GM19238 (cell line): ENCODE data around the gene ZNHIT3.
A peak's percentile ranks its signal among the peaks of the same experiment; 100 is the strongest.
"Not testable (repeated sequence)": the region's sequence is repeated elsewhere in the genome, so short reads cannot be mapped to it uniquely, and the experiment has no call there.

Experiments used
- DNase-seq: peaks from one replicate; pipeline ENCODE4 v3.0.0; 2011; ENCODE audit warnings: low spot score; ENCODE audit not compliant: insufficient read length

Gene ZNHIT3

DNA sequence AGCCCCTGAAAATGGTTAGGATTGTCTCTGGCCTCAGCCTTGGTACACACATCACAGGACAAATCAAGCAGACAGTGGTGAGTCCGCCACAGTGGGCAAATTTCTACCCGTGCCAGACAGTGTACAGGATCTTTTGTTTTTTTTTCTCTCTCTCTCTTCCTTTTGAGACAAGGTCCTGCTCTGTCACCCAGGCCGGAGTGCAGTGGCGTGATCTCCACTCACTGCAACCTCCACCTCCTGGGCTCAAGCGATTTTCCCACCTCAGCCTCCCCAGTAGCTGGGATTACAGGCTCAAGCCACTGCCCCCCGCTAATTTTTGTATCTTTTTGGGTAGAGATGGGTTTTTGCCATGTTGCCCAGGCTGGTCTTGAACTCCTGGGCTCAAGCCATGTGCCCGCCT, 2.5 kb upstream of the ZNHIT3 start:
- DNase-seq, result not testable (repeated sequence)

DNA sequence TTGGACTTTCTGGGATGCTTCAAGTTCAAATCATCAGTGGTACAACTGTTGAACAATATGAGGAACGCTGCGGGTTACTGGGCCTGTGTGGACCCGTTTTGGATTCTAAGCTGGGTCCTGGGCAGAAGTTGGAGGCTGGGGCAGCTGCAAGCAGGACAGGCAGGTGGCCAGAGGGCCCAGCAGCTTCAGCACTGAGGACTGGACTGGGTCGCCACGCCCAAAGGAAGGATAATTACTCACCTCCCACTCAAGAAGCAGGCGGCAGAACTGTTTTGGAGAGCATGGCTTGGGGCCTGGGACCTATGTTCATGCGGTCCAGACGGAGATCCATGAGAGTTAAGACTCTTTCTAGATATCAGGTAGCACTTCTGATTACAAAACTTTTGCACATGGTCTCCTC, 1.5 kb upstream of the ZNHIT3 start:
- no peak for DNase-seq

DNA sequence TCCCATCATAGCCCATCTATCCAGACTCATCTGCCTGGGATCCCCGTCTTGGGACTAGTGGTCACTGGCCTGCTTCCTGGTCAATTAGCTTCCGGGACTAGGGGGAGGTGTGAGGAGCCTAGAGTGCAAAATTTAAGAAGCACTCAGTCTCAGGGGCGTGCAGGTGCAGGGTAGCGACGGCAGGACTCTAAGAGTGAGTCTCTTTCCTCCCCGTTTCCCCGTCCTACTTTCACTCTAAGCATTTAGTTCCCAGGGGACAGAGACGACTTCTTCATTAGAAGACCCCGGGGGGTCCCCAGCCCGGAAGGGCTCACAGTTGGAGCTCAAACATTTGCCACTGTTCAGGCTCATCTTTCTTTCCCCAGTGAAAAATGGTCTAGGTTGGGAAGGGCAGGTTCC, 677 bp upstream of the ZNHIT3 start:
- DNase-seq, result peak; percentile 34

DNA sequence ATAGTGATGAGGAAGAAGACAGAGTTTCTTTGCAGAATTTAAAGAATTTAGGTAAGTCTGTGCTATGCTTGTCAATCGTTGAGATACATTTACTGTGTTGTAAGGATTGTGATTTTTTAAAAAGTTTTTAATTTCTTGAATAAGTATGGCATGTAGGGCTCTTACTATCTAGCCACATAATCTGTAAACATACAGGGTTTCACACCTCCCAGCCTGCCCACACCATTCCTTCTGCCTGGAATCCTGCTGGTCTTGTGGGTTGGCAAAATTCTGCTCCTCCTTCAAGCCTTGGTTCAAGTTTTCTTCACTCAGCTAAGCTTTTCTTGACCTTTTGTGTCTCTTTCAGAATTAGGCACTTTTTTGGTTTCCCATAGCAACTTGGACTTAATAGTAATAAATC, 7.5 kb downstream of the ZNHIT3 start:
- DNase-seq, result no peak

DNA sequence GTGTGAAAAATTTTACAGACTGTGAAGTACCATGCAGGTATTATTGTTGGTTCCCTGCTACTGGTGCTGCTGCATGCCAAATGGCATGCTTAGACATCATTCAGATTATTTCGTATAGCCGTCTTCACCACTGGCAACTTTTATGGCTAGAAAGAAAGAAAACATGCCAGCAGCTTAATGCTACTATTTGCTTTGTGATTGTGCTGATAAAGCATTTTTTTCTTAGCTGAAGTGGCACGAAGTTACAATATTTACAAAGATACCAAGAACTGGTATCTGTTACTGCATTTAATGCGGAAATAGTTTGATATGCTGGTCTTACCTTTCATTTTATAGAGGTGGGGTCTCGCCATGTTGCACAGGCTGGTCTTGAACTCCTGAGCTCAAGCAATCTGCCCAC, 8.2 kb downstream of the ZNHIT3 start:
- DNase-seq, result no peak

DNA sequence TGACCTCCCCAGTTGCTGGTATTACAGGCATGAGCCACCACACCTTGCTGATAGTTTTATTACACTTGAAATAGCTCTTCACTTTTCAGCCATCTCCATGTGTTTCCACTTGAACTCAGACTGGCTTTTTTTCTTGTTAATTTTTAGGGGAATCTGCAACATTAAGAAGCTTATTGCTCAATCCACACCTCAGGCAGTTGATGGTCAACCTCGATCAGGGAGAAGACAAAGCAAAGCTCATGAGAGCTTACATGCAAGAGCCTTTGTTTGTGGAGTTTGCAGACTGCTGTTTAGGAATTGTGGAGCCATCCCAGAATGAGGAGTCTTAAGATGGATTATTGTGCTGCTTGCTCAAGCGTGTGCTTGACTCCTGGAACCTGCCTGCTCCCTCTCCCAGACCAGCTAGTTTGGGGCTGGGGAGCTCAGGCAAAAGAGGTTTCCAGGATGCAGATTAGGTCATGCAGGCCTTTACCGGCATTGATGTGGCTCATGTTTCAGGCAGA, 8.6 kb downstream of the ZNHIT3 start:
- DNase-seq, result no peak

DNA sequence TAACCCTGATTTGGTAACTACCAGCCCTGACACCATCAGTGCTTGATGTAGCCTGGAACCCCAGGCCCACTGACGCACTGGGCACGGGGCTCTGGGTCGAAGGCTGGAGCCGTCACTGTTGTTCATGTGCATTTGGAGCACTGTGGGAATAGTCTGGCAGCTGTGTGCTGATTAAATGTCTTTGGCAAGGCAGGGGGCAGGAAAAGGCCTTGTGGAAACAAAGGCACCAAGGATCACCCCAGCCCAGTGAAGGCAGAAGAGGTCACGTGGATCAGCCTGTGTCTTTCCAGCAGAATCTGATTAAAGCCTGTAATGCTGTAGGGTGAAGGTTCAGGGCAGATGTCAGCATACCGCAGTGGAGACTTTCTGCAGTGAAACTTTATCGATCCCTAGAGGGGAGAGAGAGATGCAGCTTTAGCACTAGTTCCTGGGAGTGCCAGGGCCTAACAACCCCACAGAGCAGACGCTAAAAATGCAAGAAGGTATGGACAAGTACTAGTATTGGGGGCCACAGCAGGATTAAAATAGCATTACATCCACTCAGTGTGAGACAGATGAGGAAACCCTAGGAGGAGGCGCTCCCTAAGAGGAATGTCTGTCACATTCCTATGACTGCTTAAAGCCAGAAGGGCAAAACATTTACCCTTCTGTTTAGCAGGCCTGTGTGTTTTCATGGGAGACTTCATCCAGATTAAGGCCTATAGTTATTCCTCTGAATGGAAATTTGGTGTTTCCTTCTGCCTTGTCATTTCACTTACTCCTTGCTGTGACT, 9.7 kb downstream of the ZNHIT3 start:
- DNase-seq, result no peak

DNA sequence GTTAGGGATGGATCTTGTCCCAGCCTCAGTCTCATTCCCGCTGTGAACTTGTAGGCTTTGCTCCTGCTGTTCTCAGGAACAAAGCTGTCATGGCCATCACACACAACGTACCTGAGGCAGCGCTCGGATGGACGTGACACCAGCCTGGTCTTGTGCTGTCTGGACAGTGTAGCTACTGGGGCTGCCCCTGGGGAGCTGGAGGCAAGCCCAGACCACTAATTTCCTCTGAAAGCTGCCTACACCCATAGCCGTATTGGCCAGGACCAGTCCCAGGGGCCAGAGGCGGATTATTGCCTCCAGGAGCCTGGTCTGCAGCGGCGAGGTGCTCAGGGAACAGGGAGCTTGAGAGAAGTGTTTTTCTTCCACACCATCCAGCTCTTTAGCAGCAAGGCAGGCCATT, 11.7 kb downstream of the ZNHIT3 start:
- DNase-seq, result no peak

DNA sequence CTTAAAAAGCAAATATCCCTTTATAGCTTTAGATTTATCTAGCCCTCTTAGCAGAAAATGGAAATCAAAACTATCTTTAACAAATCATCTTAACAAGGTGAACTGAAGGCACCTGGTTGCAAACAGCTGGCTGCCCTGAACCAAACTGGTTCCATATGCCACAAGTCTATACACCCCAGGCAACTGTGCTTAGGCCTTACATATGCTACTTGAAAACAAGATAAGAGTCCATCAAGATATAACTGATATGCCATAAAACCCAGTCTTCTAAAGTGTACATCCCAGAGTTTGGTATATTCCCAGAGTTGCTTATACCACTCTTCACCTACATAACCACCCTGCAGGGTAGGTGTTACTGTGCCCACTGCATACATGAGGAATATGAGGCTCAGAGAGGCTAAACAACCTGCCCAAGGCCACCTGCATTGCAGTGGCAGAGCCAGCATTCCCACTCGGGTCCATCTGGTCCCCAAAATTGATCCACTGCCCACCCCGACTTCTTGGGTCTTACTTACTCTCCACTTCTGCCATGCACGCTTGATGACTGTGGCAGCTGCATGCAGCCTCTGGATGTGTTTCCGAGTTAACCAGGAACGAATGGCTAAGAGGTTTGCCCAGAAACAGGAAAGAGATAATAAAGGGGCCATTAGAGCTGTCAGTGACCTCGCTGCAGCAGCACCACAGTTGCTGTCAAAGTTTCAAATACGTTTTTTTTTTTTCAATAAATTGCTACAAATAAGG, 12.2 kb downstream of the ZNHIT3 start:
- DNase-seq, result no peak

DNA sequence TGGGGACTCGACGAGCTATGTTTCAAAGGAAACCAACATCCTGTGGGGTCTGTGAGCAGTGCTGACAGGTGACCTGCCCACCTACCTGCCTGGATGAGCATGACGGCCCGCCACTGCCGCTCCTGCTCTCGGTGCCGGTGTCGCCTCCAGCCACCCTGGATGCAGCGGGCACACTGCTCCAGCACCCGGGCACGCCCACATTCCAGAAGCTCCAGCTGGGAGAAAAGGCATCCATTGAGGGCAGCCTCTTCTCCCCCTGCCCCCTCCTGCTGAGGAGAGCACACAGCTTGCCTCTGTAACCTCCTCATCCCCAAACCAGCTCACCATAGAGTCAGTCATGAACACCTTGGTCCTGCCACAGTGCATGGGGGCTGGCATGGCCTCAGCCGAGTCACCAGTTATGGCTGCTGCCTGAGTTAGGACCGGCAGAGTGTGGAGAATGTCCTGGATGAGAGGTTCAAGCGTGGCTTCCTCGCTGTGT, 14.3 kb downstream of the ZNHIT3 start:
- DNase-seq, result no peak

DNA sequence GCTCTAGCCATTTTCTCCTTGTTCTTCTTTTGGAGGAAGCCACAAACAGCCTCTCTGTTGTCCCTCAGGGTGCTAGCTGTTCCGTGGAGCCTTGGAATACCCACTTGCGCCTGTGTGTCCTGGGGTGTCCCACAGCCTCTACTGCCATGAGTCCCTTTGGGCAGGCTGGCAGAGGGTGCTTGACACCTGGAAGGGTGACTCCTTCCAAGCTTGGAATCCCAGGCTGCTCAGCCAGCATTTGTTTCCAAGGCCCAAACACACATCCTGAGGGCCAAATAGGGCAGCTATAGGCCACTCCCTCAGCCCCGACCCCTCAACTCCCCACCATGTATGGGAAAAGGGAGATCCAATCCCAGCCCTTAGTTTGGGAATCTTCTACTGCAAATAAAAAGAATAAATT, 14.9 kb downstream of the ZNHIT3 start:
- no peak for DNase-seq

DNA sequence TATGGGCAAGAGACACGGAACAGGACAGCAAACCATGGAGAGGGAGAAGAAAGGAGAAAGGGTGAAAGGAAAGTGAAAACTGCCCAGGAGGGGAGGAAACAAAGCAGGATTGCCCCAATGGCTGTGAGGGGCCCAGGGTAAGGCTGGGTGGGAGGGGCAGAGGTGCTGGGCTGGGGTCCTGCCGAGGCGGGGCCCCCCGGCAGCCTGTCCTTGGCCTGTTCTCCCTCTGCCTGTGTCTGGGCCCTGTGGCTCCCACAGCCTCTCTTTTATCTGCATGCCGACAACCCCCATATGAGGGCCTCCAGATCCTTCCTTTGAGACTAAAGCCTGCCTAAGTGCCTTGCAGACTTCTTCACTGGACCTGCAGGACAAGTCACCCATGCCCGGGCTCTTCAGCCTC, 15.5 kb downstream of the ZNHIT3 start:
- no peak for DNase-seq

DNA sequence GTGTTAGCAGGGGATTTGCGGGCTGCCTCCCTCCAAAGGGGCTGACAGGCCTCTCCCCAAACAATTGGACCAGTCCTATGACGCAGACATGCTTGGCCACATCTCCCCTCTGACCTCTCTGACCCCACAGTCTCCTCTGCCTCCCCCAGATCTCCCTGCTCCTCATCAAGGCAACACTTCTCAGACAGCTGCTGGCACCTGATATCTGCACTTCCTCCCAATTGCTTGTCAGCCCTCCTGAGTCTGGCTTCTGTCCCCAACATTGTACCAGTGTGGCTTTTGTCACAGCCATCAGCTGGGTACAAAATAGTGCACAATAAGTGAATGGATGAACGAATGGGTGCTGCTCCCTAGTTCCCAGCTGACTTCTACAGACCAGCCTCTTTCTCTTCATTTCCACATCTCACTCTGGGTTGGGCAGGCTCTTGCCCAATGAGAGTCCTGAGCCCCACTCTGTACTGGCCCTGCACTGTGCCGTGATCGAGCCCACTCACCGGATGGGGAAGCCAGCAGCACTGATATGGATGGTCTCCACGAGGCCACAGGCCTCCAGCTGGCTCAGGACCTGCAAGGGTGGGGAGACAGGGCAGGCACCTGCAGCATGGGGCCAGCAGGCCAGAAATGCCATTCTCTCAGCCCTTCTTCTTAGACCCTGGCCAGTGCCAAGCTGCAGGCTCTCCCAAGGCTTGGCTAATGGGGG, 17.1 kb downstream of the ZNHIT3 start:
- DNase-seq, result no peak

DNA sequence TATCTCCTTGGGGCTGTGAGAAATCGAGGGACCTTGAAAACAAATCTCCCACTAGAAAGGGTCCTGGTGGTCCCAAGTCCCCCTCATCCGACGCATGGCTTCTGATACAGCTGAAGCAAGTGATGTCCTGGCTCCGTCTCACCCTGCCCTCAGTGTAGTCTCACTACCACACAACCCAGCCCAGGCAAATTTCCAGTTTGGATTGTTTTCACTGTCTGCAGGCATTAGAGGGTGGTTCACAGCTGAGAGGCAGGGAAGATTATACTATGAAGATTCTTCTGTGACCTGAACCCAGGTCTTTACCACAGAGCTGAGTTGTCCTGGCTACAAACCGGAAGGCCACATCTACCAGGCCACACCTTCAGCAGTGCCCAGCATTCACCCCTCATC, 17.7 kb downstream of the ZNHIT3 start:
- DNase-seq, result no peak

DNA sequence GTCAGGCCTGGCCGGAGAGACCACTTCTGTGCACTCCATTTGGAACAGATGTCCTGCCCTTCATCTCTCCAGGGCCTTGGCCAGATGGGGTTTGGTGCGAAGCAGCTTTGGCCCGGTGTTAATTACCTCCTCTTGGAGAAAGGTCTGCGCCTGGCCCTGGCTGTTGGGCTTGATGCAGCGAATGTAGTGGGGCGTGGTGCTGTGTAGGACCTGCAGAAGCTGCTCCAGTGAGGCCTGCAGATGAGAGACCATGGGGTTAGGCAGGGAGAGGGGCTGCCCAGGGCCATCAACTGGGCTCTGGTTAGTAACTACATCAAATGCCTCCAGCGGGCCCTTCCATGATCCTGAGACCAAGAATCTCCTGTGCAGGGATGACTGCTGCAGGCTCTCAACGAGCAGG, 18.7 kb downstream of the ZNHIT3 start:
- no peak for DNase-seq

DNA sequence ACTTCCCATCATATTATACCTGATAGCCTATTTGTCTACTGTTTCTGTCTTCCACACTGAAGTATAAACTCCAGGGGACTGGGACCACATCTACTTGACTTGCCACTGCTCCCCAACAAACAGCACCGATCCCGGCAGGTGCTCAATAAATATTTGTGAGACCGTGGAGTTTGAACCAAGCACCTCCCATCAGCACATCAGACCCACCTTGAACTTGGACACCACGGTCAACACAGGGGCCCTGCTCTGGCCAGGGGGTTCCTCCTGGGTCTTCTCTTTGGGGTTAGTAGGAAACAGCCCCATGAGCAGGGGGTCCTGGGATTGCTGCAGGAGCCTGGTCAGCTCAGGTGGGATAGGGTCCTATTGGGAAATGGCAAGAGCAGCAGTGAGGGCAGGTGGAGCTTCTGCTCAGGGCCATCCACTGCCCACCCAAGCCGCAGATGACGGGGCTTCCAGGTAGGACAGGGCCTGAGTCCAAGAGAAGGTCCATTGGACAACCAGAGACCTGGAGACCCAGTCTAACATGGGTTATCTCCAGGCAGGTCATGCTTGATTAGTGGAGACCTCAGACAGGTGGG, 19.9 kb downstream of the ZNHIT3 start:
- DNase-seq, result no peak

DNA sequence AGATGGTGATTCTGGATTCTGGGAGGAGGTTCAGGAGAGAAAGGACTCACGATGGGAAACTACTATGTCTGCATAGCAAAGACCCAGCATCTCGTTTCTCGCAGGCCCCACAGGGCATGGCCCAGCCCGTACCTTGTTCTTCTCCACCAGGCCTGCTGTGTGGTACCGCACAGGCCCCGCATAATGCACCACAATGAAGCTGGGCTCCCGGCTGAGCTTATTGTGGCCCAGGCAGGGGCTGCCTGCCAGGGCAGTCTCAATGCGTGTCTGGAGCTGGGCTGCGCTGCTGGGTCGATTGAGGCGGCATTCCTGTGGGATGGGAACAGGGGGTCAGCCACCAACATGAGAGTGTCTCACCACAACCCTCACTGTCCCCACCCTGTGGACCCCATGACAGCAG, 20.4 kb downstream of the ZNHIT3 start:
- no peak for DNase-seq

DNA sequence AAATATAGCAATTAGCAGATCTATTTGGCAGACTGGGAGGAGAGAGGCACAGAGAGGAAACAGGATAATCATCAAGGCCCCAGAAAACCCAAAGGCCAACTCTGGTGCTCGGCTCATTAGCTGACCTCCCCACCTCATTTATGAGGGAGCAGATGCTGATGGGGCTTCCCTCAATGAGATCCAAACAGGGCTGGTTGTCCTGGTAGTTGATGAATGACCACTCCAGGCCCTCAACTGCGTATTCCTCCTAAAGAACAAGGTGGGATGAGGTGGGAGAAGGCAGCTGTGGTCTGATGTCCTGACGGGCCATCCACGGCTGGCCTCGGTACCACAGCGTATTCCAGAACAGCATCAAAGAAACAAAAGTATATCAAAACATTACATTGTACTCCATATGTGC, 20.8 kb downstream of the ZNHIT3 start:
- no peak for DNase-seq

DNA sequence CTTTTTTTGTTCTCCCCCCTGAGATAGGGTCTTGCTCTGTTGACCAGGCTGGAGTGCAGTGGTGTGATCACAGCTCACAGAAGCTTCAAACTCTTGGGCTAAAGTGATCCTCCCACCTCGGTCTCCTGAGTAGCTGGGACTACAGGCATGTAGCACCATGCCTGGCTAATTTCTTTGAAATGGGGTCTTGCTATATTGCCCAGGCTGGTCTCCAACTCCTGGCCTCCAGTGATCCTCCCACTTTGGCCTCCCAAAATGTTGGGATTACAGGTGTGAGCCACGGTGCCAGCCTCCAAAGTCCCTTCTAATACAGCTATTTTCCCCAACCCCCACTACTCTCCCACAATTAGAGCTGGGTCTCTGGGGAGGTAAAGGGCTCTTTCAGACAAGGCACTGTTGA, 22.0 kb downstream of the ZNHIT3 start:
- not testable (repeated sequence) for DNase-seq

DNA sequence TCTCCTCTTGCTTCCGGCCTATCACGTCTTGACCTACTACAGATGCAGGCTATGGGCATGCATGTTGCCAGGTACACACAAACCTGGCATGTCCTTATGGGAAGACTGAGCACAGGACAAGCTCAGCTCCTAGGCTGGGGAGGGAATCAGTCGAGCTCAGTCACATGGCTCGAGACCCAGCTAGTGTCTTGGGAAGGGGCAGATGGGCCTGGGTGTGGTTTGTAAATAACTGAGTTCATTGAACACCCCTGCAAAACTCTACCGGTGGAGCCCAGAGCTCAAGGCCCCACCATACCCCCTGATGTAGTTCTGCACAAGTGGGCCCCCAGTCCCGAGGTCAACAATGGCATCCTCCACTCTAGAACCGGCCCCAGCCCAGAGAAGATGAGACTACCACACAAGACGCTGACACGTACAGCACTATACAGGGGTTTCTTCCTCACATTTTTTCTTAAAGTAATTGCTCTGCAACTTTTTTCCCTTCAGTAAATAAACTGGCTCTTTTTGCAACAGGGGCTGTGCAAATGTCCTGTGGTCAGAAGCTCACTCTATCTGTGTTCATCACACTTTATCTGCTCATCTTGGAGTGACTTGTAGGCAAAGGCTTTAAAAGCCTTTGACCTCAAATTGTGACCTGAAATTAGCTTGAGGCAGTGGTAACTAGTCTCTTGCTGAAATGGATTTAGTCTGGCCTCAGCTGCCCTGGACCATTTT, 22.9 kb downstream of the ZNHIT3 start:
- DNase-seq, result no peak

DNA sequence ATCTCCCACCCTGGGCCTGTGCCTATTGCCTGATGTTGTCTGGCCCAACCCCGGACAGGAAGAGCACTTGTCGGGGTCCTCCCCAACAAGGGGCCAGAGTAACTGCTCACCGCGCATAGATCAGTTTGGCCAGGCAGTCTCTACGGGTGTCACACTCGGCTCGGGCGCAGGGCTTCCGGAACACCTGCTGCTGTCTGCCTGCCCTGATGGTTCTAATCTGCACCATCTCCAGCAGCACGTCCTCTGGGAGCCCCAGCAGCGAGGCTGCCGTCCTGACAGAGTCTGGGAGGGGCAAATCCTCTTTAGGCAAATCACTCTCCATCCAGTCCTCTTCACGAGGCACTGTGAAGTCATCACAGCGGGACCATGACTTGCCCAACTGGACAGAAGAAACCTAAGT, 24.2 kb downstream of the ZNHIT3 start:
- no peak for DNase-seq
